Right kidney (tissue), 1 donor: ENCODE measurements around the gene RIPPLY2.

Source experiments
- DNase-seq: peaks from one replicate; pipeline ENCODE4 v3.0.0-alpha.2; 2016

The RIPPLY2 gene

GRCh38 chr6:83905648-83906047, 52.5 kb downstream of the RIPPLY2 start:
- no peak for DNase-seq
